GM04504 (cell line): ENCODE results near the gene ZDHHC5.

Experiments
- DNase-seq: peaks from one replicate; pipeline ENCODE4 v3.0.0-alpha.2; 2012; ENCODE audit warnings: low read depth

The ZDHHC5 gene

GRCh38 chr11:57667736-57668433 lies at the start of gene ZDHHC5:
Gene ZDHHC5, plus strand, starts transcription at chr11:57668114. Its CDS starts 4,977 bp downstream, at chr11:57673091.
- DNase-seq, result peak; percentile 99

- DNase-seq, result no peak
Measured at GRCh38 chr11:57618438-57618837, 49.5 kb upstream of the ZDHHC5 start.

- DNase-seq, result no peak
Measured at GRCh38 chr11:57619331-57619730, 48.6 kb upstream of the ZDHHC5 start.

- no peak for DNase-seq
Measured at GRCh38 chr11:57620467-57620866, 47.4 kb upstream of the ZDHHC5 start.

GRCh38 chr11:57622263-57622662 lies 45.7 kb upstream of the ZDHHC5 start:
- no peak for DNase-seq

- no peak for DNase-seq
Measured at GRCh38 chr11:57624864-57625263, 43.0 kb upstream of the ZDHHC5 start.

GRCh38 chr11:57626895-57627294 lies 41.0 kb upstream of the ZDHHC5 start:
- DNase-seq, result no peak

- no peak for DNase-seq
Measured at GRCh38 chr11:57630171-57630570, 37.7 kb upstream of the ZDHHC5 start.

GRCh38 chr11:57632116-57632515 lies 35.8 kb upstream of the ZDHHC5 start:
- no peak for DNase-seq

GRCh38 chr11:57633394-57634070 lies 34.4 kb upstream of the ZDHHC5 start:
- DNase-seq, result no peak

- no peak for DNase-seq
Measured at GRCh38 chr11:57634311-57634710, 33.6 kb upstream of the ZDHHC5 start.

GRCh38 chr11:57635246-57635645 lies 32.7 kb upstream of the ZDHHC5 start:
- DNase-seq, result no peak

- no peak for DNase-seq
Measured at GRCh38 chr11:57637626-57638004, 30.3 kb upstream of the ZDHHC5 start.

GRCh38 chr11:57638005-57638781 lies 29.7 kb upstream of the ZDHHC5 start:
- peak; percentile 69 for DNase-seq

GRCh38 chr11:57638811-57639320 lies 29.0 kb upstream of the ZDHHC5 start:
- DNase-seq, result no peak

- no peak for DNase-seq
Measured at GRCh38 chr11:57639321-57640067, 28.4 kb upstream of the ZDHHC5 start.

GRCh38 chr11:57640068-57640800 lies 27.7 kb upstream of the ZDHHC5 start:
- DNase-seq, result no peak

GRCh38 chr11:57641011-57641807 lies 26.7 kb upstream of the ZDHHC5 start:
- no peak for DNase-seq

- DNase-seq, result no peak
Measured at GRCh38 chr11:57643802-57644201, 24.1 kb upstream of the ZDHHC5 start.
